ENCODE results near the gene PRKAG3.

Gene PRKAG3

GRCh38 chr2:218815649-218816048 is 16.0 kb downstream of the PRKAG3 start:
- no peak for DNase-seq (ENCODE audit: extremely low read depth in 1 of 2, low read depth in 1 of 2)

GRCh38 chr2:218815244-218815637 is 16.4 kb downstream of the PRKAG3 start:
- no peak for DNase-seq (ENCODE audit: extremely low read depth in 1 of 2, low read depth in 1 of 2)

- DNase-seq (ENCODE audit: extremely low read depth in 1 of 2, low read depth in 1 of 2), result no peak
Observed at GRCh38 chr2:218814540-218815243, 16.9 kb downstream of the PRKAG3 start.

DNA sequence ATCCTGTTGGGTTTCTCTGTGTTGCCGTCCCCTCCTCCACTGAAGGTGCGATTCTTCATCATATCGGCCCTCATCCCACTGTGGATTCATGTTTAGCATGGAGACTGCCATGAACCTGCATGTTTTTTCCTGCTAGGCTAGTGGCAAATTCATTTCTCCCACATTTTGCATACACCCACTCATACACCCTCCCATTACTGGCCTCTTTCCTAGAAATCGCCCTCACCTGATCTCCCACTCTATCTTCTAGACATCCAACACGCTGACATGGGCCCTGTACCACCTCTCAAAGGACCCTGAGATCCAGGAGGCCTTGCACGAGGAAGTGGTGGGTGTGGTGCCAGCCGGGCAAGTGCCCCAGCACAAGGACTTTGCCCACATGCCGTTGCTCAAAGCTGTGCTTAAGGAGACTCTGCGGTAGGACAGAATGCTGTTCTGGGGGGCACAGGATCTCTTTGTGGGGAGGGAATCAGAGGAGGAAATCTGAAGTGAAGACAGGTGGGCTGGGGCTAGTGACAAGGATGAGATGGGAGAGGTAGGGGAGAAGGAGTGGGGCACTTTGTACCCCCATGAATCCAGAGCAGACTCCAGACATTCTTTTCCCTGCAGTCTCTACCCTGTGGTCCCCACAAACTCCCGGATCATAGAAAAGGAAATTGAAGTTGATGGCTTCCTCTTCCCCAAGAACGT is 17.7 kb downstream of the PRKAG3 start:
- DNase-seq (ENCODE audit: extremely low read depth in 1 of 2, low read depth in 1 of 2), result no peak

GRCh38 chr2:218812861-218813260 is 18.7 kb downstream of the PRKAG3 start:
- no peak for DNase-seq (ENCODE audit: extremely low read depth in 1 of 2, low read depth in 1 of 2)

- DNase-seq (ENCODE audit: extremely low read depth in 1 of 2, low read depth in 1 of 2), result no peak
Observed at GRCh38 chr2:218812096-218812815, 19.3 kb downstream of the PRKAG3 start.

- DNase-seq (ENCODE audit: extremely low read depth in 1 of 2, low read depth in 1 of 2), result no peak
Observed at GRCh38 chr2:218811382-218811781, 20.2 kb downstream of the PRKAG3 start.

DNA sequence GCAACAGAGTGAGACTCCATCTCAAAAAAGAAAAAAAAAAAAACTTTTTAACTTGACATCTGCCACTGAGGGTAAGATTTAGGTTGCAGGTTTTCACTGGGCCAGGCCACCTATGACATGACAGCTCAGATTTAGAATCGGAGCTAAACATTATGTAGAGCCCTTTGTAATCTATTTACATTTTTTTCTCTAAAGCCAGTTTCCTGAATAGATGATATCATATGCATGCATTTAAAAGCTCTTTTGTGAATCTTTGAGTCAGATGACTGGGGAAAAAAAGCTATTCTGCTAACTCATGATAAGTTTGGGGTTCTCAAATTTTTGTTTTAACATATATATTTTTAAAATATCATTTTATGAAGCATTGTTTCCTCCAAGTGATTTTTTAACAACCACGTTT is 21.3 kb downstream of the PRKAG3 start:
- no peak for DNase-seq (ENCODE audit: extremely low read depth in 1 of 2, low read depth in 1 of 2)

DNA sequence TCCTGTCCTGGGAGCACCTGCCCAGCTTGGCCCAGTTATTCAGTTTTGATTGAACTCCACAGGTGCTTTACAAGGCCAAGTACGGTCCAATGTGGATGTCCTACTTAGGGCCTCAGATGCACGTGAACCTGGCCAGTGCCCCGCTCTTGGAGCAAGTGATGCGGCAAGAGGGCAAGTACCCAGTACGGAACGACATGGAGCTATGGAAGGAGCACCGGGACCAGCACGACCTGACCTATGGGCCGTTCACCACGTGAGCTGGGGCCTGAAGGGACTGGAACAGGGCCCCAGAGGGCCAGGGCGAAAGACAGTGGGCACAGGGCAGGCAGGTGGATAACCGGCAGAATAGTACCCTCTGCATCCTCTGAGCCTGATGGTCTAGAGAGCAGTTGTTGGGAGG is 22.1 kb downstream of the PRKAG3 start:
- DNase-seq (ENCODE audit: extremely low read depth in 1 of 2, low read depth in 1 of 2), result no peak

DNA sequence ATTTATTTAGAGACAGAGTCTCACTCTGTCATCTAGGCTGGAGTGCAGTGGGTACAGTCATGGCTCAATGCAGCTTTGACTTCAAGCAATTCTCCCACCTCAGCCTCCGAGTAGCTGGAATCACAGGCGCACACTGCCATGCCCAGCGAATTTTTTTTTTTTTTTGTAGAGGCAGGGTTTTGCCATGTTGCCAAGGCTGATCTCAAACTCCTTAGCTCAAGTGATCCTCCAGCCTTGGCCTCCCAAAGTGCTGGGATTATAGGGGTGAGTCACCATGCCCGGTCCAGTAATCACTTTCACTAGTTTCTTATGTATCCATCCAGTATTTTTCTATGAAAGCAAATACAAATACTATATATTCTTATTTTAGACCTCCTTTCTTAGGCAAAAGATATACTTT is 24.0 kb downstream of the PRKAG3 start:
- no peak for DNase-seq (ENCODE audit: extremely low read depth in 1 of 2, low read depth in 1 of 2)

- no peak for DNase-seq (ENCODE audit: extremely low read depth in 1 of 2, low read depth in 1 of 2)
Observed at GRCh38 chr2:218806346-218806978, 25.1 kb downstream of the PRKAG3 start.

- no peak for DNase-seq (ENCODE audit: extremely low read depth in 1 of 2, low read depth in 1 of 2)
Observed at GRCh38 chr2:218805627-218806026, 26.0 kb downstream of the PRKAG3 start.

DNA sequence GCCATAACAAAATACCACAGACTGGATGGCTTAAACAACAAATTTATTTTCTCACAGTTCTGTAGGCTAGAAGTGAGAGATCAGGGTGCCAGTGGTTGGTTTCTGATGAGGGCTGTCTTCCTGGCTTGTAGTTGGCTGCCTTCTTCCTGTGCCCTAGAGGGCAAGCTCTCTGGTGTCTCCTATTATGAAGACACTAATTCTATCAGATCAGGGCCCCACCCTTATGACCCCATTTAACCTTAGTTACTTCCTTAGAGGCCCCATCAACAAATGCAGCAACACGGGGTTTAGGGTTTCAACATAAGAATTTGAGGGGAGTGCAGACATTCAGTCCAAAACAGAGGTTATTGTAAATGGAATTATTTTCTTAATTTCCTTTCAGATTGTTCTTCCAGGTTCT is 26.8 kb downstream of the PRKAG3 start:
- no peak for DNase-seq (ENCODE audit: extremely low read depth in 1 of 2, low read depth in 1 of 2)

- DNase-seq (ENCODE audit: extremely low read depth in 1 of 2, low read depth in 1 of 2), result no peak
Observed at GRCh38 chr2:218802386-218802994, 29.1 kb downstream of the PRKAG3 start.

DNA sequence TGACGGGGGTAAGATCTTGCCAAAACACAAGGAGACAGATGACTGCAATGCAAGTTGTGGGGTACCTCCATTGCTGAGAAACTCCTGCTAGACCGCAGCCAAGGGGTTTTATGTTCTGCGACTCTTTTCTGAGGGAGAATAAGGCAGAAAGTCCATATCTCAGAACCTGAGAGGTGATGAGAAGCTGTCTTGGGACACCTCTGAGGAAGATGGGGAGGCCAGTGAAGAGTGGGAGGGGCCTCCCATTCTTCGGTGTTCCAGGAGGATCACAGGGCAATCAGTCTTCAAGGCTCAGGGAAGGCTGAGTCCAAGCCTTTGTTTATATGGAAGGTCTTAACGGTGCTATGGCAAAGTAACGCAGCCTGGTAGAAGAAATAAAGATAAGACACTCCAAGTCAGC is 31.6 kb downstream of the PRKAG3 start:
- DNase-seq (ENCODE audit: extremely low read depth in 1 of 2, low read depth in 1 of 2), result no peak

- no peak for DNase-seq (ENCODE audit: extremely low read depth in 1 of 2, low read depth in 1 of 2)
Observed at GRCh38 chr2:218798767-218799504, 32.7 kb downstream of the PRKAG3 start.

- DNase-seq (ENCODE audit: extremely low read depth in 1 of 2, low read depth in 1 of 2), result no peak
Observed at GRCh38 chr2:218796691-218797090, 34.9 kb downstream of the PRKAG3 start.

DNA sequence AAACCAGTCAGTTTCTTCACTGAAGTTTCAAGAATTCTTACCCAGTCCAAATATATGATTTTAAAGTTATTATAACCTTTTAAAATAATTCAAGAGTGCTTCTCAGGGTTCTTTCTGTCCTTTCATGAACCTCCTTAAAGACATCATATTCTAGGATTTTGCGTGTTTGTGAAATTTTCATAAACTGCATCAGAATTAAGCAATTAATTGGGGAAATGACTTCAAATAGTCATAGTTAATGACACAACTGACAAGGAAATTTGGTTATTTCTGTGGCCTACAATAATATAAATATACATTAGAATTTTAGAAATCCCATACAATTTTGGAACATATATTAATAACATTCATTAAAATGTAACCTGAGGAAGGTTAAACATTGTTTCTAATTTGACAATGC is 39.2 kb downstream of the PRKAG3 start:
- DNase-seq (ENCODE audit: extremely low read depth in 1 of 2, low read depth in 1 of 2), result no peak

DNA sequence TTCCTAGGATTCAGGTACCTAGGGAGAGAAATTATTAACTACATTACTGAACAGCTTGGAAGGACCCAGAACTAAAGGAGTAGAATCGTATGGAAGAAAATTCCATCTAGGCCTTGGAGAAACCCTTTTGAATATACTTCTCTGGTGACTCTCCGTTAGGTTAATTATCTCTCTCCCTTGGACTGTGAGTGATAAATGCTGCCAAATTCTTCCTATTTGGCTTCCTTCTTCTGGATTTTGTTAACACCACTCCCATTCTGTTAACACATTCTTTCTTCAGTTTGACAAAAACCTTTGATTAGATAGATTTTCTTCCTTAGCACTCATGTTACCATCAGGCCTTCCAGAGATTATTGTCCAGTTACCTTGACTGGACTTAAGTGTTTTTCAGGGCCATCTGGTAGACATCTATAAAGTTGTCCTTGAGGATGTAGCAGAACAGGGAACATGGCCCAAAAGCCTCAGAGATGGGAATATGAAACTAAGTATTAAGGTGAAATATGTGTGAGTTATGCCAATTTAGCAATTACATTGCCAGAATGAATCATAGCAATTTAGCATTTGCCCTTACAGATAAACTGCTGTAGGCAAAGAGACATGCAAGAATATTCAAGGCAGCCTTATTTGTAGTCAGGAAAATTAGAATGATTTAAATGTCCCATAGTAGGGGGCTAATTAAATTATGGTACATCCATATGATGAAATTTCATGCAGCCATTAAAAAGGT is 42.9 kb downstream of the PRKAG3 start:
- no peak for DNase-seq (ENCODE audit: extremely low read depth in 1 of 2, low read depth in 1 of 2)

DNA sequence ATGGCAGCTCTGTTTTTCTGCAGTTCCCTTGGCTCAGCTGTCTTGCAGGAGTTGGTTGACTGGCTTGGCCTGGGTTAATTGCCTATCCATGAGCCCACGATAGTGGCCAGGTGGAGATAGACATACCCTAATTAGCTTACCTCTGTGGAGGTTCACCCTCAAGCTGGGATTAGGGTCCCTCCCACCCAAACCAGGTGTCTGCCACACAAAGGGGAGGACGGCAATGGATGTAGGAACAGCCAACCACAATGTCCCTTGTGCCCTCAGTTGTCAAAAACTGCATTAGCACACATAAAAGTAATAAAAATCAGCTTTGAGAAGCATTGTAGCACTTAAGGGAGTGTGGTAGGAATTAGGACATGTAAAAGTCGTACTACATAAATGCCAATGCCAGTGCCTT is 45.5 kb downstream of the PRKAG3 start:
- DNase-seq (ENCODE audit: extremely low read depth in 1 of 2, low read depth in 1 of 2), result no peak

Measured in stimulated activated CD8-positive, alpha-beta memory T cell treated with anti-CD3 and anti-CD28 coated beads, Interleukin-7, amount 100 ng/mL, for 48 hours (primary cell).